ENCODE measurements around the gene POFUT1. TPM values are rescaled to one million over a fixed set of nuclear protein-coding genes. Genes with fewer than 3 reads are reported as not detected.
"Not testable (repeated sequence)": the region's sequence is repeated elsewhere in the genome, so short reads cannot be mapped to it uniquely, and the experiment has no call there.

POFUT1 gene
- total RNA-seq, 1 donor, result 50.1 TPM

DNA sequence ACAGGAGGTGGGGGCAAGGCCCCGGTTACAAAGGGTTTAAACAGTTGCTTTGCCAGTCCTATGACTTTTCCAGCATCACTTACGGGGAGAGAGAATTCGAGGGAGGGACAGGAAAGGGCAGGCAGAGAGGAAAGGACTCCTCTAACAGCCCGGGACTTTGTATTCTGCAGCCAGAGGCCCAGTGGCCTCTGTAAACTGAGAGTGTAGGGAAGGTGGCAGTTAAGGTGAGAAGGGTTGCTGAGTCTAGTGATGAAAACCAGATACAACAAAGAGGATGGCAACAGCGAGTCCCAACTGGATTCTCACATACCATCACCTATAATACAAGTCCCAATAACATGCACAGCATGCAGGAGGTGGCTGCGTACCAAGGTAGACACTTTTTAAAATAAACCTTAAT is 13.7 kb upstream of the POFUT1 start:
- H3K4me3 ChIP-seq (ENCODE audit: low read depth, low read length), result no peak overlapping the region
- no peak for DNase-seq (ENCODE audit: low read depth)
- TF ChIP-seq CTCF (IDR thresholded peaks at IDR 0.05; ENCODE audit: insufficient read depth, low read depth, low read length), result no peak

DNA sequence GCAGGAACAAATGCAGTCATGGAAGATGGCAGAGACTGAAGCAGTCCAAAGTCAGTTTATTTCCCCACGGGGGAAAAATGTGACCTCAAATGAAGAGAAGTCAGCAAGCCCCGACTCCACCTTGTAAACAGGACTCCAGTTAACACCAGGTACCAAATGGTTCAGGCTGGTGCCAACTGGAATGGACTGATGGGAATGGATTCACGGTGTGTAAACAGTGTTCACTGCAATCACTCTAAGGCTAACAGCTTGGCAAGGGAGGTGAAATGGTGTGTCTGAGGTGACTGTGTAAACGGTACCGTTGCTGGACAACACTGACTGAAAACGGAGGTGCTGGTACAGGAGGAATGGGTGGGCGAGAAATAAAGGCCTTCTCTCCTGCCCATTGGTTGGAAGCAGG is 12.1 kb upstream of the POFUT1 start:
- no peak overlapping the region for H3K4me3 ChIP-seq (ENCODE audit: low read depth, low read length)
- TF ChIP-seq CTCF (IDR thresholded peaks at IDR 0.05; ENCODE audit: insufficient read depth, low read depth, low read length), result no peak
- DNase-seq (ENCODE audit: low read depth), result no peak

DNA sequence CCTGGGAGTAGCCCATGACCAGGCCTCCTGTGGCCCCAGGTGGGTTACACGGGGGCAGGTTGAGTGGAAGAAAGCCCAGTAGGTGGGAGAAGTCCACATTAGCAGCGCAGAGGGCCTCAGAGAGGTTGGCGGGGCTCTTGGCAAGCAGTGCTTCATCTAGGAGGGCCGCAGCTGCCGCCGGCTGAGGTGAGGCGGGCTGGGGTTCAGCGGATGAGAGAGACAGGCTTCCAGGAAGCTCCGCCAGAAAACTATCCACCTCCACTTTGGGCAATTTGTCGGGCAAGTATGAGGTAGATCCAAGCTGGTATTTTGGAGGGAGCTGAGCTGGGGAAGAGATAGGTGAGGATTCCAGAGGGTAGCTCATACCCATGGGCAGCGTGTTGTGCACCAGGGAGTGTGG is 11.1 kb upstream of the POFUT1 start:
- not testable (repeated sequence) for DNase-seq (ENCODE audit: low read depth); H3K4me3 ChIP-seq (ENCODE audit: low read depth, low read length)

DNA sequence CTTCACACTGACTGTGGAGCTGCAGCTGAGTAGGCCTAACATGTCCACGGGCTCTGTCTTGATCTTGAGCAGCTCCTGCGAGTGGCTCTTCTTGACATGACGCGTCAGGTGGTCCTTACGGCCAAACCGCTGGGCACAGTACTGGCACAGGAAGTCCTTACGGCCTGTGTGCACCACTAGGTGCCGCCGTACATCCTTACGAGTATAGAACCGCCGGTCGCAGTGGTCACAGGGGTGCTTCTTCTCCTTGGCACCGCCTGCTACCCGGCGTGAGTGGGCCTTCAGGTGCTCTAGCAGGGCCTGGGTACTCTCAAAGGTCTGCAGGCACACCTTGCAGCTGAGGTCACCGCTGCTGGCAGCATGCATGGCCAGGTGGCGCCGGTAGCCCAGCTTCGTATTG is 10.5 kb upstream of the POFUT1 start:
- not testable (repeated sequence) for DNase-seq (ENCODE audit: low read depth); H3K4me3 ChIP-seq (ENCODE audit: low read depth, low read length)

DNA sequence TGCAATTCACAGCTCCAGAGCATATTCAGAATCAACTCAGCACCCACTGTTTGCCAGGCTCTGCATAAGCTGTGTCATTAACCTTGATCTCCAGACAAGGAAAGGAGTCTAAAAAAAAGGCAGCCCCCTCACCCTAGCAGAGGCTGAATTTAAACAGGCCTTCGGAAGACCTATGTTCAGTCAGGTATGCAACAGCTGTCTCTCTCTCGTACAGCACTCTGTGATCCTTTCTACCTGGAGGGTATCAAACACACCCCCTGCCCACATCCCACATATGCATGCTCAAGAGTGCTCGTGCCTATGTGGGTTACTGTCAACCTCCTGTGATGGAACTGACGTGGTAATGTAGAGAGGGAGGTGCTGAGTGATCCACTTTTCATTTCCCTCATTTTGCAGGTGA is 8.7 kb upstream of the POFUT1 start:
- TF ChIP-seq CTCF (IDR thresholded peaks at IDR 0.05; ENCODE audit: insufficient read depth, low read depth, low read length), result no peak
- DNase-seq (ENCODE audit: low read depth), result no peak
- no peak overlapping the region for H3K4me3 ChIP-seq (ENCODE audit: low read depth, low read length)

DNA sequence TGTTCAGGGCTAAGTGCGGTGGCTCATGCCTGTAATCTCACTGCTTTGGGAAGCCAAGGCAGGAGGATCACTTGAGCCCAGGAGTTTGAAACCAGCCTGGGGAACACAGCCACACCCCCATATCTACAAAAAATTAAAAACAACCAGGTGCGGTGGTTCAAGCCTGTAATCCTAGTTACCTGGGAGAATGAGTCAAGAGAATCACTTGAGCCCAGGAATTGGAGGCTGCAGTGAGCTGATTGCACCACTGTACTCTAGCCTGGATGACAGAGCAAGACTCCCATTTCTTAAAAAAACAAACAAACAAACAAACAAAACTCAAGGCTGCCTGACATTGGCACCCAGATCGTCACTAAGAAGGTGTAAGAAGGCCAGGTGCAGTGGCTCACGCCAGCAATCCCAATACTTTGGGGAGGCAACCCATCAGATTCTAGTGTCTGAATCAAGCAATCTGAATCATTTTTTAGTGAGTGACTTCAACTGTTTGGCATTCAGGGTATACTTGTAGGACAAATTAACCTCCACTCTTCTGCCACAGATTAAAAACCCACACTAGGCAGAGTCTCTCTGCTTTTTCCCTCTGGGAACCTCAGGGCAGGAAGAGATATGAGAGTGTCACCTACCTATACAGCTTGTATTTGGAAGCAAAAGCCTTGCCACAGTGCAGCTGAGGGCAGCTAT is 6.2 kb upstream of the POFUT1 start:
- no peak overlapping the region for H3K4me3 ChIP-seq (ENCODE audit: low read depth, low read length)
- DNase-seq (ENCODE audit: low read depth), result no peak
- no peak for TF ChIP-seq CTCF (IDR thresholded peaks at IDR 0.05; ENCODE audit: insufficient read depth, low read depth, low read length)

- TF ChIP-seq CTCF (IDR thresholded peaks at IDR 0.05; ENCODE audit: insufficient read depth, low read depth, low read length), result no peak
- no peak for DNase-seq (ENCODE audit: low read depth)
- no peak overlapping the region for H3K4me3 ChIP-seq (ENCODE audit: low read depth, low read length)
These were observed 5.7 kb upstream of the POFUT1 start for GRCh38 chr20:32201977-32202363.

DNA sequence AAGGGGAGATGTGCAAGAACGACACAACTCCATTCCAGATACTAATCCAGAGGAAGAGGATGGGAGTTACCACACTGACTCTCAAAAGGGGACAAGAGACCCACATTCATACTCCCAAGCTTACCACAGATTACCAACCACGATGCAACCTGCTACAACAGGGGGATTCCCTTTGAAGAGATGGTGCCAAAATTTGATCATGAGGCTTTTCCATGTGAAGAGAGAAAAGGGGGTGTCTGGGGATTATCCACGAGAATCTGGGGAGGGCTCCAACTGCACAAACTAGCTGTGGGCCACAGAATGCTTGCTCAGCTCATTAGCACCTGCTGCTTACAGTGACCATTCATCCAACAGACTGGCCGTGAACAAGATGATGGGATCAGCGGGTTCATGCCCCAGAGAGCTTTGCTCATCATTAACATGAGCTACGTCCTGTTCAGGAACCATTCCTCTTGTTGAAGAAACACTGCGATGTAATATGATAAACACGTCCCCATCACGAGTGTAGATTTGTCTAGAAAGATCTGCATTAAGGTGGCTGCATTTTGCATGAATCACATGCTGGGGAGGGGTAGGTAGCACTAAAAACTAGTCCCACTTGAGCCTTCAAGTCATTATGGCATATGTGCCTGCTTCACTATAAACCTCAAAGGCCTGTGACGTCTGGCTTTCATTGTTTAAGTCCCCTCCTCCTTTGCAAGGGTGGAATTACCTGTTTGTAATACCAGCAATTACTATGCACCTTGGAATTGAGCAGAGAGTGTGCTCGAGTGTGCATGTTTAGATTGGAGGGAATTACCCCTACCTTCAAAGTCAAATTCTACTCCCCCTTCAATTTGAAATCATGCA is 4.1 kb upstream of the POFUT1 start:
- no peak for DNase-seq (ENCODE audit: low read depth)
- no peak overlapping the region for H3K4me3 ChIP-seq (ENCODE audit: low read depth, low read length)
- TF ChIP-seq CTCF (IDR thresholded peaks at IDR 0.05; ENCODE audit: insufficient read depth, low read depth, low read length), result no peak

Measured in fibroblast of villous mesenchyme (primary cell).